PC-9 (cell line): Measurements from ENCODE around the gene ZNF512.

Experiments used
- EZH2 ChIP-seq: fragments of 200-600 bp; sonication (generic); IDR thresholded peaks from 2 replicates; pipeline ENCODE4 v1.8.0; 2017; ENCODE audit warnings: antibody characterized with exemption, low read depth
- TF ChIP-seq, protein P1 (sequence below): fragments of 200-600 bp; sonication (generic); conservative IDR thresholded peaks from 2 replicates; pipeline ENCODE4 v1.6.1; 2017; ENCODE audit warnings: mixed run types, antibody characterized with exemption, mild to moderate bottlenecking, moderate library complexity

DNA sequence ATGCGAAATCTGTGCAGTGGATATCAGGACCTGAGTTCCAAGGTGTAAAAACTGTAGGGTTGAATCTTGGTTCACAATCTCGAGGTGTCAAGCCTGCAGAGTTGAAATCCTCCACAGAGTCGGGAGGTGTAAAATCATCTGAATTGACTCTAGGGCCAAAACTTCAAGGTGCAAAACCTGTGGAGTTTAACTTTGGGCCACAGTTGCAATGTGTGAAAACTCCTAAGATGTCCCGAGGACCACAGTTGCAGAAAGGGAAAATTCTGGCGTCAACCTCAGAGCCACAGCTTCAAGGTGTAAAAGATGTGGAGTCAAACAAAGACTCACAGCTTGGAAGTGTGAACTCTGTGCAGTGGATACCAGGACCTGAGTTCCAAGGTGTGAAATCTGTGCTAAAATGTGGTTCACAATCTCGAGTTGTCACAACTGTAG, 9.8 kb upstream of the ZNF512 start:
- TF ChIP-seq, protein P1, sequence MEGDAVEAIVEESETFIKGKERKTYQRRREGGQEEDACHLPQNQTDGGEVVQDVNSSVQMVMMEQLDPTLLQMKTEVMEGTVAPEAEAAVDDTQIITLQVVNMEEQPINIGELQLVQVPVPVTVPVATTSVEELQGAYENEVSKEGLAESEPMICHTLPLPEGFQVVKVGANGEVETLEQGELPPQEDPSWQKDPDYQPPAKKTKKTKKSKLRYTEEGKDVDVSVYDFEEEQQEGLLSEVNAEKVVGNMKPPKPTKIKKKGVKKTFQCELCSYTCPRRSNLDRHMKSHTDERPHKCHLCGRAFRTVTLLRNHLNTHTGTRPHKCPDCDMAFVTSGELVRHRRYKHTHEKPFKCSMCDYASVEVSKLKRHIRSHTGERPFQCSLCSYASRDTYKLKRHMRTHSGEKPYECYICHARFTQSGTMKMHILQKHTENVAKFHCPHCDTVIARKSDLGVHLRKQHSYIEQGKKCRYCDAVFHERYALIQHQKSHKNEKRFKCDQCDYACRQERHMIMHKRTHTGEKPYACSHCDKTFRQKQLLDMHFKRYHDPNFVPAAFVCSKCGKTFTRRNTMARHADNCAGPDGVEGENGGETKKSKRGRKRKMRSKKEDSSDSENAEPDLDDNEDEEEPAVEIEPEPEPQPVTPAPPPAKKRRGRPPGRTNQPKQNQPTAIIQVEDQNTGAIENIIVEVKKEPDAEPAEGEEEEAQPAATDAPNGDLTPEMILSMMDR = no peak
- TF ChIP-seq EZH2 = no peak
